ENCODE results near the gene FAM20C.
A peak's percentile ranks its signal among the peaks of the same experiment; 100 is the strongest.

The FAM20C gene

DNA sequence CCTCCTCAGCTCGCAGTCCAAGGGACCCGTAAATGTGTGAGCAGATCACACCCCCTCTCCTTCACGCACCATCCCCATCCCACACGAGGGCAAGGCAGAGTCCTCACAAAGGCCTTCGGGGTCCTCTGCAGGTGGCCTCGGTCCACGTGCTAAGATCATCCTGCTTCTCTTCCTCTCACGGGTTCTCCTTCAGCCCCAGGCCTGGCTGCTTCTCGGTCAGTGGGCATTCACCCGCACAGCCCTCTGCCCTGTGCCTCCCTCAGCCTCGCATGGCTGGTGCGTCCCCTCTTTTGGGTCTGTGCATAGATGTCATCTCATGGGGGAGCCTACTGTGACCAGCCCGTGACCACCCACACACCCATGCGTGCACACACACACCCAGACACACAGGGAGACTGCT lies 80.3 kb downstream of the FAM20C start:
- no peak for DNase-seq (ENCODE audit: low spot score)

DNA sequence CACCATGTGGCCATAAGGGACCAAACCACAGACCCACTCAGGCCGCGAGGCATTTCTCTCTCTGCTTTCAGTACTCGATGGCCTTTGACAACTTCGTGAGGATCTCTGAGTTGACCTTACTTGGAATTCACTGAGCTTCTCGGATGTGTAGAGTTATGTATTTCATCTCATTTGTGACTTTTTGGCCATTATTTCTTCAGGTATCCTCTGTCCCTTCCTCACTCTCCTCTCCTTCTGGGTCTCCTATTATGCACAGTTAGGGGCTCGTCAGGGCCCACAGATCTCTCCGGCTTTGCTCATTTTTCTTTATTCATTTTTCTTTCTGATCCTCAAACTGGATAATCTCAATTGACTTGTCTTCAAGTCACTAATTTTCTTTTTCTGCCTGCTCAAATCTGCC lies 81.0 kb downstream of the FAM20C start:
- DNase-seq (ENCODE audit: low spot score) = no peak

DNA sequence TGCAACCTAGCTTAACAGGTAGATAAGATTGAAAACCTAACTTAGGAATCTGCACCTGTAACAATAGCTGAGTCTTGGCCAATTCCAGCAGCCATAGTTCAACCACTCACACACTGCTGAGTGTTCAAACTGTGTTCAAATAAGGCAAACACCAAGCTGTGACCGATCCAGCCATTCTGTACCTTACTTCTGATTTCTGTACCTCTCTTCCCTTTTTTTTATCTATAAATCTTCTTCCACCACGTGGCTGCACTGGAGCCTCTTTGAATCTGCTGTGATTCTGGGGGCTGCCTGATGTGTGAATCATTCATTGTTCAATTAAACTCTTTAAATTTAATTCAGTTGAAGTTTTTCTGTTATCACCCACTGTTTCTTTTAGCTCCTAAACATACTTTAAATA lies 81.9 kb downstream of the FAM20C start:
- no peak for DNase-seq (ENCODE audit: low spot score)

DNA sequence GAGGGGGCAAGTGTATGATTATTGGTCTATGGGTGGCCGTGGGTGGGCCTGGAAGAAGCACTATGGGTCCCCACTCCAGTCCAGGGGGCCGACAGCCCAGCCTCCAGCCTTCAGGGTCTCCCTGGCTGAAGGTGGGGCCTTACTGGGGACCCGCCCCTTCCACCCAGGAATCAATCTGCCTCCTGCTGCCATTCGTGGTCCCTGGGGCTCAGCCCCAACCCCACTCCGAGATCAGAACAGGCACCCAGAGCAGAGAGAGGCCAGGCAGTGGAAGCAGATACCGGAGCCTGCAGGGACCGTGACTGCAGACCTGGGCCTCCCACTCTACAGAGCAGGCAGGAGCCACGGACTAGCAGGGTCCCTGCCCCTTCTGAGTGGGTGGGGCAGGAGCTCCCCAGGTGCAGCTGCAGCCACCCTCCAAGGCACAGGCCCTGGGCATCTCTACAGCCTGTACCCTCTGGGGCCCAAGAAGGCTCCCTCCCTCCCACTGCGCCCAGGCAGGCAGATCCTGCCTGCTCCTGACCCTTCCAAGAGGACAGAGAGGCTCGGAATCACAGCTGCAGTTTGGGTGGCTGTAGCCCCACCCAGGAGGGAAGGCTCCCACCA lies 84.0 kb downstream of the FAM20C start:
- no peak for DNase-seq (ENCODE audit: low spot score)

DNA sequence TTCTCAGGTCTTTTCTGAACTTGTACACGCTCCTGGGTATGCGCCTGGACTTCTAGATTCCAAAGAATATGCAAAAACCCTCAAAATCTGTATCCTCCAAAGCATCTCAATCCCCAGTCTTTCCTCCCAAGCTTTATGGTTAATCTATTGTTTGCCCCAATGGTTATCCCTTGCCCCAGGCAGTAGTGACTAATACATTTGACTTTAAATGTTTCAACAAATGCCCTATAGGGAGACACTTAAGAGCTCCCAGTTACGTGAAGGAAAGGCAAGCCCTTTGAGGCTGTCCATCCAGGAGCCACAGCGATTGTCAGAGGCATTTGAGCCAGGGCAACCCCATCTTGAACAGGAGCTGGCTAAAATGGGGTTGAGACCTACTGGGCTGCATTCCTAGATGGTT lies 84.9 kb downstream of the FAM20C start:
- no peak for DNase-seq (ENCODE audit: low spot score)

DNA sequence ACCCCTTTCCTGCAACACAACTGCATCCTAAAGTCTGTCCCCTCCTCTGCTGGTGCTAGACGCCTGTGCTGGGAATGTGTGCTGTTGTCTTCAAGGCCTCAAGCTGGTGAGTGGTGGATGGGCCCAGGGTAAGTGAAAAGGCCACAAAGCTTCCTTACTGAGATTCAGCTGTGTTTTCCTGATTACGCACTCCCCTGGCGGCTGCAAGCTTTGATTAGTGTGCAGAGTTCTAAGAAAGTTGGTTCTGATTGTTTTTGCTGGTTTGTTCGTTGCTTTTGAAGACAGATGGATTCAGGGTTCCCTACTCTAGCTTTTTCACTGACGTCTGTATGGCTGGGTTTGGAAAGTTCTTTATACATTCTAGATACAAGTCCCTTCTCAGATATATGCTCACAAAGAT lies 85.7 kb downstream of the FAM20C start:
- DNase-seq (ENCODE audit: low spot score) = no peak

DNA sequence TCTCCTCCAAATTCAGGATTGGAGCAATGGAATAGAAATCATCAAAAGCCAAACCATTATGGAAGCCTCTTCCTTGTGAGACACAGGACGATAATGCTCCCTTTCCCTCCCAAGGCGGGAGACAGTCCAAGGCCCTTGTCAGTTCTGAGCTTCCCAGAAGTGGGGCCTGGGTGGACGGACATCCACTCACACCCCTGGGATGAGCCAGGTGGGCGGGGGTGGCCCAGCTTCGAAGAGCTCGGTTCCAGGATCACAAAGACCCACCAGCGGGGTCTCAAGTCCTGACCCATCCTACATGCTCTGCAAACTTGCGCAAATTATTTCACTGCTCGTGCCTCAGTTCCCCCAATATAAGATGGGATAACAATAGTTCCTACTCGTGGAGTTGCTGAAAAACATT lies 87.5 kb downstream of the FAM20C start:
- DNase-seq (ENCODE audit: low spot score) = no peak

DNA sequence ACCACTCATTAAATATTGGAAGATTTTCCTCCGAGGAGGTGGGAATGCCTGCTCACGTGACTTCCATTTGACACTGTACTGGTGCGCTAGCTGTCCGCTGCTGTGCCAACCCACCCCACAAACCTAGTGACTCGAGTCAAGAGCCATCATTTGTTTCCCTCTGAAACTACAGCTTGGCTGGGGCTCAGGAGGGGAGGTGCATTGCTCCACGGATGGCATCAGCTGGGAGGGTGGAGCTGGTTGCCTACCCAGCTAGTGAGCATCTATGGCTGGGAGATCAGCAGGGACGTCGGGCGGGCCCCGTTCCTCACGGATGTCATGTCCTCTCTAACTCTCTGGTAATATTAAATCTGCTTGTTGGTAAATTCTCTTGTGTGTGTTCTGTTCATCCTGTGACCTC lies 88.1 kb downstream of the FAM20C start:
- DNase-seq (ENCODE audit: low spot score) = no peak

DNA sequence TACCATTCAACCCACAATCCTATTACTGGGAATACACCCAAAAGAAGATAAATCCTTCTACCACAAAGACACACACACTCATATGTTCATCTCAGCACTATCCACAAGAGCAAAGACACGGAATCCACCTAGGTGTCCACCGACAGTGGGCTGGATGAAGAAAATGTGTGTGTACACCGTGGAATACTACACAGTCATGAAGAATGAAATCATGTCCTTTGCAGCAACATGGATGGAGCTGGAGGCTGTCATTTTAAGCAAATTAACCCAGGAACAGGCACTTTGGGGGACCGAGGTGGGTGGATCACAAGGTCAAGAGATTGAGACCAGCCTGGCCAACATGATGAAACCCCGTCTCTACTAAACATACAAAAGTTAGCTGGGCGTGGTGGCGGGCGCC lies 89.3 kb downstream of the FAM20C start:
- DNase-seq (ENCODE audit: low spot score) = no peak

DNA sequence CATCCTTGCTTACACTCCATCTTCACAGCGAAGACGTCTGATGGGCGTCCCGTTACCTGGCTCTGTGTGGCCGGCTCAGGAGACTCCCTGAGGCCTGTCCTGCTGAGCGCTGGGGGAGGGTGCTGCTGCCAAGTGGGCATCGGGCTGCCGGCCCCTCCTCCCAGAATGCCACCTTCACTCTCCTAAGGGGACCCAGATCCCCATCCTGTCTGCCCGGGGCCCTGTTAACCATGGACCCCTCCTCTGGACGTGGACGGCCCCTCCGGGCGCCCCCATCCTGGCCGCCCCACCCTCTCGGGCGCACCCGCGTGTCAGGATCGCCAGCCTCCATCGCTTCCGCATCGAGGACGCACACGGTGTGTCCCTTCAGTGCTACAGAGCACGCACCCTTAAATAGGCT lies 90.2 kb downstream of the FAM20C start:
- DNase-seq (ENCODE audit: low spot score) = no peak

DNA sequence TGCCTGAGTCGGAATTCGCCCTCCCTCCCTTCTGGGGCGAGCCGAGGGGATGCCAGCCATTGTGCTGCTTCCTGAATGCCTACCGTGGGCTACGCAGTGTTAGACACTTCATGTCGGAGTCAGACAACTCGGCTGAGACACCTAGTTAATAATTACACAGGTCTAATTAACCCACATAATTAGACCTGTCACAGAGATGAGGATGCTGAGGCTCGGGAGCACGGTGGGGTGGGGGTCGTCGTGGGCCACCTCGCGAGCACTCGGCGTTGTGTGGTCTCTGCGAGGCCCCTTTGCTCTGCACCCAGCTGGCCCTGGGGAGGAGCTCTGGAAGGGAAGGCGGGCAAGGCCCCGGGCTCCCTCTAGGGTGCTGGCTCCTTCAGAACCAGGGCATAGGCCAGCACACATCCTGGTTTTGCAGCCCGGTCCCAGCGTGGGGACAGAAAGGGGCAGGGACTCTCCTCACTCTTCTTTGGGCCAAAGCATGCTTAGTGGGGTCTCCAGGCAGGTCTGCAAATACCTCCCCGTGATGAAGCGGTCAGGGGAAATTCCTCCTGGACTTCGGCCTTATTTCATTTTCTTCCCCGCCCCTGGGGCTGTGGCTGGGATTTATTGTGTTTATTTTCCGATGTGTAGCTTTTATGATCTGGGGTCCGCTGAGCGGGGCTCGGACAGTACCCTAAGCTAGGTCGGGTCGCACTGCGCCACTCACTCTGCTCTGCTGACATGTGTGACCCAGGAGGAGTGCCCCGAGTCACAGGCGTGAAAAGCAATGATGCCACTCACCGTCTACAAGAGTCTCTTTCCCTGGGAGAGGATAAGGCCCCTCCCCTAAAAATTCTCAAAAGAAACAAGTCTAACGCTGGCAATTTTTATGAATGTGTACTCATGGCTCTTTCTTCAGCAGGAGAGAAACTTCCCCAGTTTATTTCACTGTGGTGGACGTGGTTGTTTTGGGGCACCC lies 92.7 kb downstream of the FAM20C start:
- peak; percentile 35 for DNase-seq (ENCODE audit: low spot score)

DNA sequence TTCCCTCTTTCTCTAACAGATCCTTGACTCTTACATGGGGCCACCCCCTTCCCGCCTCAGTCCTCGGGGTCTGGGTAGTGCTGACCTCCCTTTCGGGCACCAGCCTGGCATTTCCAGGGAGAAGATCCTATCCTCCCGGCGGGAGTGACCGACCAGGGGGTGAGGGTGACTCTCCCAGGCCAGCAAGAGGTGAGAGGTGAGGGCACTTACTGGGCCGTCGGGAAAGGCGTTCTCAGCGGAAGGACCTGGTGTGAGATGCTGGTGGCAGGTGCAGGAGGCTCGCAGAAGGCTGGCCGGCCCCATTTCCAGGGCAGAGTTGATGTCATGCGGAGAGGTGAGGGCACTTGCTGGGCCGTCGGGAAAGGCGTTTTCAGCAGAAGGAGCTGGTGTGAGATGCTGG lies 93.4 kb downstream of the FAM20C start:
- DNase-seq (ENCODE audit: low spot score) = no peak

DNA sequence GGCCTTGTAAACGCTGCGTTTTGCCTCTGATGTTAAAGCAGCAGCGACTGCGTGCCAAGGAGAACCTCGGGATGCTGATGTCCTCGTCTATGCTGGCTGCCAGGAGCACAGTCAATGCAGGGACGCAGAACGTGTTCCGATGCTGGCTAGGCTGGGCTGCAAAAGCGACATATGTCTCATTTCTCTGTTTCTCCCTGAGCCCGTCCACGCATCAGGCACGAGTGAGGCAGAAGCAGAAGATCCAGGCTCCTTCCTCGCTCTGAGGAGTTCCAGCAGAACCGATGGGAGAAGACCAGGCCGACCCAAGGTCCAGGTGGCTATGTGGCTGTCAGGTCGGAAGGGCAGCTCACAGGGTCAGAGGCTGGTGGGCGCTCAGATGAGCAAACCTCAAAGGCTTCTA lies 93.9 kb downstream of the FAM20C start:
- no peak for DNase-seq (ENCODE audit: low spot score)

DNA sequence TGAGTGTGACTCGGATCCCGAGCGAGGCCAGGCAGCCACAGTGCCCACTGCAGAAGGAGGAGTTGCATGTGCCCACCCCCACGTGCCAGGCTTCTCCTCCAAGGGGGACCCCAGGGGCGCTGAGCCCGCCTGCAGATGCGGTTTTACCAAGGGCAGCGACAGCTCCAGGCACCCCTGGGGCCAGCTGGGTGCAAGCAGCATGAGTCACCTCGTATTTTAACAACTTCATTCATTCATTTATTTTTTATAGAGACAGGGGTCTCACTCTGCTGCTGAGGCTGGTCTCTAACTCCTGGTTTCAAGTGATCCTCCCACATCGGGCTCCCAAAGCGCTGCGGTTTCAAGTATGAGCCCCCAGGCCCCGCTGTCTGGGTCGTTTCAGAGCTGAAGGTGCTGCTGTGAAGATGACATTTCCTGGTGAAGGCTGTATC lies 96.3 kb downstream of the FAM20C start:
- DNase-seq (ENCODE audit: low spot score) = no peak

DNA sequence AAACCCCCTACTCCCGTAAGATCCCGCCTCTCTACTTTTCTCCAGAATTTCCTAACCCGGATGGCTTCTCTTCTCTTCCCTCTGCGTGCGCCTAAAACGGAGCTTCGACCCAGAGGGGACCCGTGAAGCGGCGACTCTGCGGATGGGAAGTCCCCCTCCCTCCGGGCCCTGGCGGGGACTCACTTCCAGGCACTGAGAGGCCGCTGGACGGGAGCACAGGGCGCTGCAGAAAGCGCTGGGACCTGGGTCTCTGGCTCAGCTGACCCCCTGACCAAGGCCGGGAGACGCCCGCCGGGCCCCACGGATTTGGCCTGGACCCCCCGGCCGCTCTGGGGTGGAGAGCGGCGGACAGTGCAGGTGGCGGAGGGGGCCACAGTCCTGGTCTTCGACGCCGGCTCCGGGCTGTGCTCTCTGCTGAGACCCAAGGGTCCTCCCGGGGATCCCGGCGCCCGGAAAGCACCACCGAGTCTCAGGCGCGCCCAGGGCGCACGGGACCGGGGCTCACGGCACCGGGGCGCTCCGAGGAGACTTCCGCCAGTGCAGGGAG lies 96.9 kb downstream of the FAM20C start:
- no peak for DNase-seq (ENCODE audit: low spot score)

DNA sequence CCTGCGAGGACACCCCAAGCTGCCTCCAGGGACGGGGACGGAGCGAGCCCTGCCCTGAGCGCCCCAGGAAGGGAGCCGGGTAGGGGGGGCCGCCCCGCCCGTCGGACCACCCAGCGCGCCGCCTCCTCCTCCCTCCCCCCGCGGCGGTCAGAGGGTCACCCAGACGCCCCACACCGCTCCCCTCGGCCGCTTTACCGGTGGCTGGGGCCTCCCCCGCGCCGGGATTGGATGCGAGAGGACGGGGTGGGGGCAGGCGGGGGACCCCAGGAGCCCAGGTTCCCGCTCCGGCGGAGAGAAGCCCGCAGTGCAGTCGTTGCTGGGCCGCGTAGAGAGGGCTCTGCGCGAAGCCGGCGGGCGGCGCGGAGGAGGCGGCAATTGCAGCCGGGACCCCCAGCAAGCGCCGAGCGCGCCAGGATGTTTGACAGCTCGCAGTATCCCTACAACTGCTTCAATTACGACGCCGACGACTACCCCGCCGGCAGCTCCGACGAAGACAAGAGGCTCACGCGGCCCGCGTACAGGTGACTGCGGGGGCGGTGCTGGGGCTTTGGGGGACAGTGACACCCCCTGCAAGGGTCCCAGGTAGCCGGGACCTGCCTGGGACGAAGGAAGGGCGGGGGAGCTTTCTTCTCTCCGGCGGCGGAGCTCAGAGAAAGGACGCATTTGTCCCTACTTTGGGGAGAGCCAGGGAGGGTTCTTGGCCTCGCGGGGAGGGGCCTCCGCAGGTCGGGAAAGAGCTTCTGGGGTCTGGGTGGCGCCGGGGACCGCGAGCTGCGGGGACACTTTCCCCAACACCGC lies 97.6 kb downstream of the FAM20C start, which contains the start of gene FOXL3:
TSS of gene FOXL3 (plus strand) at position 415 of the 798 bp plus-strand sequence. CDS start at position 415, 0 bp downstream.
- no peak for DNase-seq (ENCODE audit: low spot score)

DNA sequence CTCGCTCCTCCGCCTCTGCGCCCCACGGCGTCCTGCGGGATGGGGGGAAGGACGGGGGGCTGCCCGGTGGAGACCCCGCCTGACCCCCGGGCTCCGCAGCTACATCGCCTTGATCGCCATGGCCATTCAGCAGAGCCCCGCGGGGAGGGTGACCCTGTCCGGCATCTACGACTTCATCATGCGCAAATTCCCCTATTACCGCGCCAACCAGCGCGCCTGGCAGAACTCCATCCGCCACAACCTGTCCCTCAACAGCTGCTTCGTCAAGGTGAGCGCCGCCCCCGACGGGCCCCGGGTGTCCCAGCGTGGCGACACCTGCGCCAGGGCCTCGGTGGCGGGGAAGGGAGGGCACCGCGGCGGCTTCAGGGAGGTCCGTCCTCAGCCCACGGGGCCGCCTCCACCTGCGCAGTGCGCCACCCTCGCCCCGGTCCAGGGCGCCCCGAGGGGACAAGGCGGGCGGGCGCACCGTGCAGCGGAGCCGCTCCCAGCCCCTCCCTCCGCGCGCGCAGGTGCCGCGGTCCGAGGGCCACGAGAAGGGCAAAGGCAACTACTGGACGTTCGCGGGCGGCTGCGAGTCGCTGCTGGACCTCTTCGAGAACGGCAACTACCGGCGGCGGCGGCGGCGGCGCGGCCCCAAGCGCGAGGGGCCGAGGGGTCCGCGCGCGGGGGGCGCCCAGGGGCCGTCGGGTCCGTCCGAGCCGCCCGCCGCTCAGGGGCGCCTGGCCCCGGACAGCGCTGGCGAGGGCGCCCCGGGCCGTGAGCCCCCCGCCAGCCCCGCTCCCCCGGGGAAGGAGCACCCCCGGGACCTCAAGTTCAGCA lies 98.4 kb downstream of the FAM20C start:
- DNase-seq (ENCODE audit: low spot score) = no peak

DNA sequence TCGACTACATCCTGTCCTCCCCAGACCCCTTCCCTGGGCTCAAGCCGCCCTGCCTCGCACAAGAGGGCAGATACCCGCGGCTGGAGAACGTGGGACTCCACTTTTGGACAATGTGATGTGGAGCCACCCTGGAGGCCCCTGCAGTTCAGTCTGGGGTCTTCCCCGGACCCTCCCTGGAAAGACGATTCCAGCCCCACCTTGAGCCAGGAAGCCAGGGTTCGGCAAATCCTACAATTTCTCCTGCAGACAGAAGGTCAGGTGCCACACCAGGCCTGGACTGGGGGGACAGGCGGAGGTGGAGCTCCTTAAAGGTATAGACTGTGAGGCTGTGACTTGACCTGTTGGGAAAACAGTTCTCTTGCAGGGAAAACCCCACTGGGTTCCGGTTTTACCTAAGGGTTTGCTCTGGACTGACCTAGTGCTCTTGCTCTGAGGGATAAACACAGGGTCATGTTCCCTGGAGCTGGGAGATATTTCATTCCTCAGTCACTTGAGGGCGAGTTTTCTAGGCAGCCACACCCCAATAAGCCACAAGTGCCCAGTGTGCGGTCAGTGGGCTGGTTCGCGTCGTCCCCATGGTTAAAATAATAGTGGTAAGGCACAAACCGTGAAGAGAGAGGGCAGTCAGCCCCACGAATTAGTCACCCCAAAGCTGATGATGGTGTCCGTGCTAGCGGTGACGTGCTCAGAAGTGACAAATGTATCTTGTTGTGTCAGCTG lies 99.2 kb downstream of the FAM20C start:
- peak; percentile 87 for DNase-seq (ENCODE audit: low spot score)

DNA sequence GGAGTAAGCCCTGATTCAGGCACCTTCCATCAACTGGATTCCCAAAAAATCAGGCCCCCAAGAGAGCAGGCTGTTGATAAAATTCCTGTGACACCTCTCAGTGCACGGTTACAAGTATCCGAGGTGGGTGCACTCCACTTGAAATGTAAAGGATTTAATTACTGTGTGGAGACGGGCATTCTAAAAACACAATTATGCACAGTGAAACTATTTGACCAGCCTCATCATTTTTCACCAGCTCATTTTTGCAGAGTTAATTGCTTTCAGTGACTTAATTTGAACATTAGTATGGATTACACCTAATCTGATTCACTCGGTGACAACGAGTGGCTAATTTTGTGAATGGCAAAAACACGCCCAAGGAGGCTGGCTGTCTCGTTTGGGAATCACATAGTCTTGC lies 99.9 kb downstream of the FAM20C start:
- no peak for DNase-seq (ENCODE audit: low spot score)

DNA sequence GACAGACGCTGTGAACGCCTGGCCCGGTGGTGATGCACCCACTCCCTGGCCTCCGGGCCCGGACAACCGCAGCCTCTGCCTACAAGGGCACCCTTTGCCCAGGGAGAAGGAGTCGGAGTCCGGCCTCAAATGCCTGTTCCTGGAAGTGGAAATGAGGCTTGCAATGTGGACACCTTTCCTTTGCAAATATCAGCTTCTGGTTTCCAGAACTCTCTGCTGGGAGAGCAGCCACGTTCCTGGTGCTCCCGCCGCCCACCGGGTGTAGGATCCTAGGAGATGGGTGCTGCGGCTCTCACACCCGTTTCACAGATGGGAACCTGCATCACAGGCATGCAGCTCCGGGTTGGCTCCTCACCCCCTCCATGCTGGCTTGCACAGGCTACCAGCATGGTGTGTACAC lies 100.5 kb downstream of the FAM20C start:
- DNase-seq (ENCODE audit: low spot score) = no peak
